Measurements from ENCODE around the gene HTR3B. TPM values are rescaled to one million over a fixed set of nuclear protein-coding genes. Genes with fewer than 3 reads are reported as not detected.

The HTR3B gene, protein sequence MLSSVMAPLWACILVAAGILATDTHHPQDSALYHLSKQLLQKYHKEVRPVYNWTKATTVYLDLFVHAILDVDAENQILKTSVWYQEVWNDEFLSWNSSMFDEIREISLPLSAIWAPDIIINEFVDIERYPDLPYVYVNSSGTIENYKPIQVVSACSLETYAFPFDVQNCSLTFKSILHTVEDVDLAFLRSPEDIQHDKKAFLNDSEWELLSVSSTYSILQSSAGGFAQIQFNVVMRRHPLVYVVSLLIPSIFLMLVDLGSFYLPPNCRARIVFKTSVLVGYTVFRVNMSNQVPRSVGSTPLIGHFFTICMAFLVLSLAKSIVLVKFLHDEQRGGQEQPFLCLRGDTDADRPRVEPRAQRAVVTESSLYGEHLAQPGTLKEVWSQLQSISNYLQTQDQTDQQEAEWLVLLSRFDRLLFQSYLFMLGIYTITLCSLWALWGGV
- total RNA-seq, result not detected
- 0 reads per million in 2 donors for total RNA-seq

DNA sequence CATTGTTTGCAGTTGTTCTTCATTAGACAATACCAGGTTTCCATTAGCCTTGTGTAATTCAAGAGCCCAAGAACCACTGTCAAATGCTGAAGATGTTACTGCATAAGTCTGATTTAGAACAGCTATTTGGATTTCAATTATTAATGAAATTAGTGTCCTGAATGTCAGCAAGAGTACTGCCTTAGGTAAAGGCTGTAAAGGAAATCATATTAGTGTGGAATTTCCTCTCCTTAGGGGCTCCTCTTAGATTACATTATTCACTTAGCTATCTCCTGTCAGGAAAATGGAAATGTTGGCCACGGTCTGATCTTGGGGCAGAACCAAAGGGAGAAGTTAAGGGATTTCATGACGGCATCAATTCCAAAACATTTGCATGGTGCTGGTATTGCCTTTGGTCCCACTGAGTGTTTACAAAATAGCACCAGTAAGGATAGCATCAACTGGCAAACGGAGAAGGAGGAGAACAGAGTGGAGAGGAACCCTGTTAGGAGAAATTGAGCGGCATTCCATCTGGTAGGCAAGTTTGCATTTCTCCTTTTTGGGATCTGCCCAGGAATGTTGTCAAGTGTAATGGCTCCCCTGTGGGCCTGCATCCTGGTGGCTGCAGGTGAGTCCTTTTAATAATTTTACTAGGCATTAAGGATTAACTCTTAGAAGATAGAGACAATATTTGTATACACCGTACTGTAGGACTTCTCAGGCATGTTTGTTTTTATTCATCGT, at the start of gene HTR3B:
Gene HTR3B, plus strand, starts transcription at position 418 of the 723 bp plus-strand sequence. Its CDS starts 138 bp downstream, at position 556.
- peaks cover 26% of the 10 kb centered on the region for H3K27me3 Mint-ChIP-seq
- H3K4me3 Mint-ChIP-seq, result no peak within 1 kb of the TSS
- ATAC-seq (no peak), DNase-seq (no peak)
- peaks cover 2% of the 10 kb centered on the region for H3K4me1 Mint-ChIP-seq
- H3K9me3 ChIP-seq (ENCODE audit: control insufficient read depth, low read length, poor library complexity, severe bottlenecking), result no peaks in the 10 kb centered on the region
- H3K36me3 Mint-ChIP-seq (ENCODE audit: low read depth), result peaks cover 3% of the 10 kb centered on the region
- H3K27ac Mint-ChIP-seq, result no peak within 1 kb of the TSS

DNA sequence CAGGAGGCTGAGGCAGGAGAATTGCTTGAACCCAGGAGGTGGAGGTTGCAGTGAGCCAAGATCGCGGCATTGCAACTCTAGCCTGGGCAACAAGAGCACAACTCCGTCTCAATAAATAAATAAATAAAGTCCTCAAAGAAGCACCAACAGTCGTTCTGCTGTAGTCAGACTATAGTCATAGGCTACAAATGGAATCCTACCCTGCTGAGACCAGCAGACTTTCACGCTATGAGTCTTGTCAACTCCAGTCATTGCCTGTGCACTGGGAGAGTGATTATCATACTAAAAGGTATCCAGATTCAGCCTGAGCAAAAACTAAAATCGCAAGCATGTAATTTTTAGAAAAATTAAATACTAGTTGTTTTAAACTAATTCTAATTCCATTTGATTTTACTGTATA, 48.8 kb upstream of the HTR3B start:
- no peak overlapping the region for H3K4me3 Mint-ChIP-seq
- no peaks in the 10 kb centered on the region for H3K9me3 ChIP-seq (ENCODE audit: control insufficient read depth, low read length, poor library complexity, severe bottlenecking)
- ATAC-seq, result no peak
- no peak for DNase-seq
- H3K36me3 Mint-ChIP-seq (ENCODE audit: low read depth), result peaks cover 5% of the 10 kb centered on the region
- no peaks in the 10 kb centered on the region for H3K27me3 Mint-ChIP-seq
- H3K4me1 Mint-ChIP-seq, result peaks cover 16% of the 10 kb centered on the region
- H3K27ac Mint-ChIP-seq, result no peak overlapping the region

DNA sequence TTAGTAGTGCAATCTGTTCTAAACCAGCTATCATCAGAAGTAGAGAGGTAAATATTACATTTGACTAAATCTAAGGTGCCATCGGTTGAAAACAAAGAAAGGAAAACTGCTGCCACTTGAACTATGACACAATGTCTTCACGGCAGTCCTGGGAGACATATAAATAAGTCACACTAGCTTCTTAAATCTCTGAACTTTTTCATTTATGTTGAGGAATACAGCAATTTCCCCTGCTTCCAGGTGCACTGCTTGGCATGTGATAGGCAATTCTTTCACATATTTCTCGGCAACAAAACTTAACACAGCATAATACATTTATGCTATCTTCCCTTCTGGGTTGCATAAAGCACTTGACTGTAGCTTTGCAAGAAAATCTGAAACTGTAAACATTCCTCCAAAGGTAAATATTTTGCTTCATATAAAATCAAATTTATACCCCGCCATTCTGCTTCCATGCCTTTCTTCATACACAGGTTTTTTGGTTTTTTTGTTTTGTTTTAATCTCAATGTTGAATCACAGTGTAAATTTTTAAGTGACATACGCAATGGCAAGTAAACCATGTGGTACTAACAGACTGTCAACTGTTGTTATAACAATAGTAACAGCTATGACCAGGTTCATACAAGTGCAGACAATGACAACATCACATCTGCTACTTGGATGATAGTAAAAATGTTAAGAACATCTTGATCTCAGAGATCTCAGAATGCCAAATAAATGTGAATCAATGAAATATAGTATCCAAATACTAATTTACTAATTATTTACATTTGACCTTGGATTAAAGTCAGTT, 47.4 kb upstream of the HTR3B start:
- peaks cover under 1% of the 10 kb centered on the region for H3K36me3 Mint-ChIP-seq (ENCODE audit: low read depth)
- H3K27me3 Mint-ChIP-seq, result no peaks in the 10 kb centered on the region
- no peak for ATAC-seq
- H3K4me1 Mint-ChIP-seq, result peaks cover 15% of the 10 kb centered on the region
- no peak overlapping the region for H3K27ac Mint-ChIP-seq
- H3K4me3 Mint-ChIP-seq, result no peak overlapping the region
- DNase-seq, result no peak
- H3K9me3 ChIP-seq (ENCODE audit: control insufficient read depth, low read length, poor library complexity, severe bottlenecking), result no peaks in the 10 kb centered on the region

DNA sequence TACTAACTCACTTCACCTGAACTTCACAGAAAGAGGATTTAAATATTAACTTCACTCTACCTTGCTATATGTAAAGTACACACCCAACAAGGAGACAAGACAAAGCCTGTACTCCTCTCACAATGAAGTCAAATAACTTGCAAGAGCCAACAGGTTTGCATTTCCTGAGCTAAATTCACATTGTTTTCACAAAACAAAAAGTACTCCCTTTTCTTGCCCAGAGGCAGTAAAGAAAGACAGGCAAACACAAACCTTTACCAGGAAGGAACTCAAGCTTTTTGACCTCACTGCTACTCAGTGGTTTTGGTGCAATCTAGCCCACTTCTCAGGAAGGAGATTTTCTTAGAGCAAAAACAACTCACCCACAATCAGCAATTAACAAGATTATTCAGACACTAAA, 44.9 kb upstream of the HTR3B start:
- no peak overlapping the region for H3K4me3 Mint-ChIP-seq
- peak overlapping the region; percentile 78 for H3K27ac Mint-ChIP-seq
- H3K27me3 Mint-ChIP-seq, result no peaks in the 10 kb centered on the region
- peaks cover 18% of the 10 kb centered on the region for H3K4me1 Mint-ChIP-seq
- peaks cover 5% of the 10 kb centered on the region for H3K36me3 Mint-ChIP-seq (ENCODE audit: low read depth)
- ATAC-seq (no peak), DNase-seq (no peak)
- H3K9me3 ChIP-seq (ENCODE audit: control insufficient read depth, low read length, poor library complexity, severe bottlenecking), result no peaks in the 10 kb centered on the region

DNA sequence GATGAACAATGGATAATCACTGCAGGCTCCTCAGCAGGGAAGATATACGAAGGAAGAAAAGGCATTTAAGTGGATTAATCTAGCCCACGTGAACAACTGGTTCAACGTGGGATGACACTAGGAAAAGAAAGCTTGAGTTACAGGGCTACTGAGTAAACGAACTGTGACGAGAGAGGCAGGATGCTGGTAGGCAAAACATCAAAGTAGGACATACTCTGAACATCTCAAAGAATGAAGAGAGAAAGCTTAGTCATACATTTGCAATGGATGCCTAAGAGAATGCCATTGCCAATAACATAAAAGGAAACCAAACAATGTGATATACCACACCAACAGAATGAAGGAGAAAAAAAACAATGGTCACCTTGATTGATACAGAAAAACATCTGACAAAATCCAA, 42.2 kb upstream of the HTR3B start:
- H3K9me3 ChIP-seq (ENCODE audit: control insufficient read depth, low read length, poor library complexity, severe bottlenecking), result no peaks in the 10 kb centered on the region
- Mint-ChIP-seq H3K36me3 (ENCODE audit: low read depth) (peaks cover 5% of the 10 kb centered on the region), H3K4me1 (peaks cover 18% of the 10 kb centered on the region), H3K4me3 (no peak overlapping the region), H3K27me3 (no peaks in the 10 kb centered on the region), H3K27ac (no peak overlapping the region)
- no peak for DNase-seq
- no peak for ATAC-seq

DNA sequence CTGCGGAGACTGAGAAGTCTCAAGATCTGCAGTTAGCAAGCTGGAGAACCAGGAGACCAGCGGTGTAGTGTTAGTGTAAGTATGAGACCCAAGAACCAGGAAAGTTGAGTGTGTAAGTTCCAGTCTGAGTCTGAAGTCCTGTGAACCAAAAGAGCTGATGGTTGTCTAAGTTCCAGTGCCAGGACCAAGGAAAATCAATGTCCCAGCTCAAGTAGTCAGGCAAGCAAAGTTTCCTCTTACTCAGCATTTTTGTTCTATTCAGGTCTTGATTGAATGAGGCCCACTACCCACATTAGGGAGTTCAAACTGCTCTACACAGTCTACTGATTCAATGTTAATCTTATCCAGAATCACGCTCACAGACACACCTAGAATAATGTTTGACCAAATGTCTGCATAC, 40.2 kb upstream of the HTR3B start:
- H3K4me1 Mint-ChIP-seq, result peaks cover 19% of the 10 kb centered on the region

DNA sequence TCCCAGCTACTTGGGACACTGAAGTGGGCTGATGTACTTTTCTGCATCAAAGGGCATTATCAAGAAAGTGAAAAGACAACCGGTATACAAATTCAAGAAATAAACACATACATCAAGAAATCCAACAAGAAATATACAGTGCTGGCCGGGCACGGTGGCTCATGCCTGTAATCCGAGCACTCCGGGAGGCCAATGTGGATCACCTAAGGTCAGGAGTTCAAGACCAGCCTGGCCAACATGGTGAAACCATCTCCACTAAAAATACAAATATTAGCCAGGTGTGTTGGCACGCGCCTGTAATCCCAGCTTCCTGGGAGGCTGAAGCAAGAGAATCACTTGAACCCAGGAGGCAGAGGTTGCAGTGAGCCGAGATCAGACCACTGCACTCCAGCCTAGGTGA, 38.7 kb upstream of the HTR3B start:
- no peaks in the 10 kb centered on the region for H3K27me3 Mint-ChIP-seq
- no peak for ATAC-seq
- no peak overlapping the region for H3K27ac Mint-ChIP-seq
- H3K4me3 Mint-ChIP-seq, result no peak overlapping the region
- H3K4me1 Mint-ChIP-seq, result peaks cover 15% of the 10 kb centered on the region
- no peak for DNase-seq
- peaks cover 5% of the 10 kb centered on the region for H3K36me3 Mint-ChIP-seq (ENCODE audit: low read depth)
- no peaks in the 10 kb centered on the region for H3K9me3 ChIP-seq (ENCODE audit: control insufficient read depth, low read length, poor library complexity, severe bottlenecking)

More for the DNA sequence above, 40.2 kb upstream of the HTR3B start:
- no peaks in the 10 kb centered on the region for H3K9me3 ChIP-seq (ENCODE audit: control insufficient read depth, low read length, poor library complexity, severe bottlenecking)
- no peak for ATAC-seq
- H3K27ac Mint-ChIP-seq, result no peak overlapping the region
- peaks cover 5% of the 10 kb centered on the region for H3K36me3 Mint-ChIP-seq (ENCODE audit: low read depth)
- H3K4me3 Mint-ChIP-seq, result no peak overlapping the region
- no peak for DNase-seq
- H3K27me3 Mint-ChIP-seq, result no peaks in the 10 kb centered on the region

DNA sequence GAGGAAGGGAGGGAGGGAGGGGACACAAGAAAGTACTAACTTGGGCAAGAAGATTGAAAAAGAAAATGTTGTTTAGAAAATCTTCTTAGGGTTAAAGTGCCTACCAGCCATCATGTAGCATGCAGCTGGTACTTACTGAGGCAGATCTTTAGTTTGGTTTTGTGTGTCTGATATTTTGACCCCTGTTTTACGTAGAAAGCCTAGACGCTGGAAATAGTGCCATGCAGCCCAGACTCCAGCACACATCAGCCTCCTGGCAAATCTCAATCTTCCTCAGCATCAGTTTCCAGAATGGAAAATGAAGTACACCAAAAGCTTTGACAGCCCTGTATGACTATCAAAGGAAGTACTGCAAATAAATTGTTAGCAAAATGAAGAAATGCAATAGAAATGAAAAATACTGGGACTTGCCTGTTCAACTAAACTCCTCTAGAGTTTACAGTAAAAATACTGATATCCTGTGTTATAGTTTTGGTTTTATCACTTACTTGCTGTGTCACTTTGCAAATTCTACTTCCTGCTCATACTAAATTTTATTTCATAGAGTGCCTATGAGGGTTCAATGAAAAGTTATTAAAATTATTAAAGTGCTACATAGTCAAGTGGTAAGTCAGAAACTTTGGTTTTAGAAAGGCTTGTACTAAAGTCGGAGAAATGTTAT, 36.6 kb upstream of the HTR3B start:
- no peak for ATAC-seq
- Mint-ChIP-seq H3K27me3 (no peaks in the 10 kb centered on the region), H3K4me1 (peaks cover 17% of the 10 kb centered on the region), H3K27ac (peak overlapping the region; percentile 11), H3K4me3 (no peak overlapping the region), H3K36me3 (ENCODE audit: low read depth) (no peaks in the 10 kb centered on the region)
- no peaks in the 10 kb centered on the region for H3K9me3 ChIP-seq (ENCODE audit: control insufficient read depth, low read length, poor library complexity, severe bottlenecking)
- no peak for DNase-seq

DNA sequence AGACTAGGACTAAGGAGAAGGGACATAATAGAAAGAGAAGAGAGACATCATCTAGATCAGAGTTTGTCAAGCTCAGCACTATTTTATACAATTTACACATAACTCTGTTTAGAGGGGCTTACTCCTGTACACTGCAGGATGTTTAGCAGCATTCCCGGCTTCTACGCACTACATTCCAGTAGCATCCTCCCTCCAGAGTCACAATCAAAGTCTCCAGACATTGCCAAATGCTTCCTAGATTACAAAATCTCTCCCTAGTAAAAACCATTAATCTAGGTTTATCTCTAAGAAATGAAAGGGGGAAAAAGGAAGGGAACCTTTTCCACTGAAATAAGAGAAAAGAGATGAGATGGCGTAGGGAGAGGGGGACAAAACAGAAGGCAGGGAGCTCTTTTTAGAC, 33.3 kb upstream of the HTR3B start:
- DNase-seq, result no peak
- peaks cover 29% of the 10 kb centered on the region for H3K4me1 Mint-ChIP-seq

DNA sequence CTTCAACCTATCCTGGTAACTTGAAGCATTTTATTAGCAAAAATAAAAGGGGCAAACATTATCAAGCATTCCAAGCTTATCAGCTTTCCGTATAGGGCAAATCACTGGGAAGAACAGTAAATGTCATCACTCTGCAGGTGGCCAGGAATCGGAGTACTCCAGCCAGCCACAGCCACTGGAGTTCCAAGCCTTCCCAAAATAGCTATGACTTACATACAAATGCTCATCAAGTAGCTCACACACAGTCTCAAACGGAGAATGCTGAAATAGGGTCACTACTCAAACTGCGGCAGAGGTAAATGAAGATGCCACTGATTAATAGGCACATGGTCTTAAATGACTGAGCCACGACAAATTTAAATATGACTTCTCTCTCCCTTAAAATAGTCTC, 31.4 kb upstream of the HTR3B start:
- H3K4me1 Mint-ChIP-seq, result peaks cover 33% of the 10 kb centered on the region
- H3K36me3 Mint-ChIP-seq (ENCODE audit: low read depth), result no peaks in the 10 kb centered on the region
- H3K27me3 Mint-ChIP-seq, result no peaks in the 10 kb centered on the region
- DNase-seq, result no peak
- H3K4me3 Mint-ChIP-seq, result no peak overlapping the region
- peak overlapping the region; percentile 72 for H3K27ac Mint-ChIP-seq
- ATAC-seq, result no peak
- H3K9me3 ChIP-seq (ENCODE audit: control insufficient read depth, low read length, poor library complexity, severe bottlenecking), result no peaks in the 10 kb centered on the region

More for the DNA sequence above, 33.3 kb upstream of the HTR3B start:
- Mint-ChIP-seq H3K4me3 (no peak overlapping the region), H3K27me3 (no peaks in the 10 kb centered on the region), H3K36me3 (ENCODE audit: low read depth) (no peaks in the 10 kb centered on the region), H3K27ac (no peak overlapping the region)
- H3K9me3 ChIP-seq (ENCODE audit: control insufficient read depth, low read length, poor library complexity, severe bottlenecking), result no peaks in the 10 kb centered on the region
- no peak for ATAC-seq

DNA sequence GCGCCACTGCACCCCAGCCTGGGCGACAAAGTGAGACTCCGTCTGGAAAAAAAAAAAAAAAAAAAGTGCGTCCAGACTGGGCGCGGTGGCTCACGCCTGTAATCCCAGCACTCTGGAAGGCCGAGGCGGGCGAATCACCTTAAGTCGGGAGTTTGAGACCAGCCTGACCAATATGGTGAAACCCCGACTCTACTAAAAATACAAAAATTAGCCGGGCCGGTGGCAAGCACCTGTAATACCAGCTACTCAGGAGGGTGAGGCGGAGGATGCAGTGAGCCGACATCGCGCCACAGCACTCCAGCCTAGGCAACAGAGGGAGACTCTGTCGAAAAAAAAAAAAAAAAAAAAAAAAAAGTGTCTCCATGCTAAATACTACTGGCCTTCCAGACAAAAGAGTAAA, 30.5 kb upstream of the HTR3B start:
- peaks cover 33% of the 10 kb centered on the region for H3K4me1 Mint-ChIP-seq
- ATAC-seq (no peak), DNase-seq (no peak)
- peak overlapping the region; percentile 95 for H3K4me3 Mint-ChIP-seq
- H3K36me3 Mint-ChIP-seq (ENCODE audit: low read depth), result no peaks in the 10 kb centered on the region
- H3K27me3 Mint-ChIP-seq, result no peaks in the 10 kb centered on the region
- peak overlapping the region; percentile 72 for H3K27ac Mint-ChIP-seq
- H3K9me3 ChIP-seq (ENCODE audit: control insufficient read depth, low read length, poor library complexity, severe bottlenecking), result no peaks in the 10 kb centered on the region

DNA sequence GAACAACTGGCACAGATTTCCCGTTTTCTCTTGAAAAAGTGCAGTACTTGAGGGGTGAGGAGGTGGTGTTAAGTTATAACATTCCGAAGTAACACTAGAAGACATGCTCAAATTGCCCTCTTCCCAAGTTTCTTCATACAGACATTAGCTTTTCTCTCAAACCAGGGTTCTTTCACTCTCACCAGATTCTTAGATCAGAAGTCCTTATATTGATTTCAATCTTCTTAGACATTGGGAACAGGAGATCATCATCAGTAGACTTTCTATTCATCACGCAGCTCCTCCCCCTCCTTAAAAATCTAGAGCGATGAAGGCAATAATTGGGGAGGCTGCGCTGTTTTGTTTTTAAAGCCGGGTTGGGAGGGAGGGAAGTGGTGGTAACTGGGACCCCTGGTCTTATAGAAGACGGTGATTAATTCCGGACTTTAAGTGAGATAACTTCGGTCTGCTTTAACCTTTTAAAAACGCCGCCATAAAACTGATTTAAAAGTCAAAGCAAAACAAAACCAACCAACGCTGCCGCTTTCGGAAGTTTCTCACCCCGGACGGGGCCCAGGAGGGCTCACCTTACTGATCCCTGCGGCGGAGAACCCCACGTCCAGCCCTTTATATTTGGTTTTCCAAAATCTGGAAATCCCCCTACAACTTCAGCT, 29.9 kb upstream of the HTR3B start:
- H3K9me3 ChIP-seq (ENCODE audit: control insufficient read depth, low read length, poor library complexity, severe bottlenecking), result no peaks in the 10 kb centered on the region
- Mint-ChIP-seq H3K4me3 (peak overlapping the region; percentile 95), H3K36me3 (ENCODE audit: low read depth) (no peaks in the 10 kb centered on the region), H3K4me1 (peaks cover 33% of the 10 kb centered on the region), H3K27me3 (no peaks in the 10 kb centered on the region), H3K27ac (peak overlapping the region; percentile 72)
- ATAC-seq, result peak; percentile 57
- no peak for DNase-seq

Measured in T-helper 17 cell (primary cell).